ENCODE results near the gene VAV2. TPM values are rescaled to one million over a fixed set of nuclear protein-coding genes. Genes with fewer than 3 reads are reported as not detected.
A peak's percentile ranks its signal among the peaks of the same experiment; 100 is the strongest.

VAV2 gene
- total RNA-seq, 1 donor = 13.4 TPM

- peak; percentile 64 for DNase-seq (ENCODE audit: low read depth)
- TF ChIP-seq CTCF (IDR thresholded peaks at IDR 0.05; ENCODE audit: insufficient read depth, low read depth, low read length) = peak; percentile 72
- no peak overlapping the region for H3K4me3 ChIP-seq (ENCODE audit: low read depth, low read length)
These were observed 276.1 kb downstream of the VAV2 start for GRCh38 chr9:133715866-133716563.

- no peak overlapping the region for H3K4me3 ChIP-seq (ENCODE audit: low read depth, low read length)
- no peak for TF ChIP-seq CTCF (IDR thresholded peaks at IDR 0.05; ENCODE audit: insufficient read depth, low read depth, low read length)
- DNase-seq (ENCODE audit: low read depth) = peak; percentile 86
These were observed 276.7 kb downstream of the VAV2 start for GRCh38 chr9:133715295-133715865.

GRCh38 chr9:133714606-133715294 is 277.4 kb downstream of the VAV2 start:
- DNase-seq (ENCODE audit: low read depth) = peak; percentile 98
- TF ChIP-seq CTCF (IDR thresholded peaks at IDR 0.05; ENCODE audit: insufficient read depth, low read depth, low read length) = no peak
- H3K4me3 ChIP-seq (ENCODE audit: low read depth, low read length) = no peak overlapping the region

GRCh38 chr9:133713960-133714495 is 278.1 kb downstream of the VAV2 start:
- H3K4me3 ChIP-seq (ENCODE audit: low read depth, low read length) = no peak overlapping the region
- TF ChIP-seq CTCF (IDR thresholded peaks at IDR 0.05; ENCODE audit: insufficient read depth, low read depth, low read length) = no peak
- DNase-seq (ENCODE audit: low read depth) = no peak

GRCh38 chr9:133713150-133713959 is 278.8 kb downstream of the VAV2 start:
- peak; percentile 29 for DNase-seq (ENCODE audit: low read depth)
- no peak overlapping the region for H3K4me3 ChIP-seq (ENCODE audit: low read depth, low read length)
- TF ChIP-seq CTCF (IDR thresholded peaks at IDR 0.05; ENCODE audit: insufficient read depth, low read depth, low read length) = peak; percentile 3

All from fibroblast of villous mesenchyme (primary cell).